HepG2 (cell line): ENCODE data around the gene G6PC3. TPM values are rescaled to one million over a fixed set of nuclear protein-coding genes. Genes with fewer than 3 reads are reported as not detected.

ENCODE experiments used
- ATAC-seq: fragments of 200-7000 bp; cut with Tn5 transposase; 3 replicates; pipeline ENCODE4 v1.9.1; 2020; ENCODE audit warnings: mild to moderate bottlenecking, moderate library complexity
- BruUV-seq: library from RNA; stranded (reverse); fragments of 400-500 nt; replicated peaks from 2 replicates; lab custom pipeline; 2021; lab: Mats Ljungman, UMichigan
- CTCF ChIA-PET: fragments of 300-600 bp; formaldehyde crosslinking; extraction: SDS; loops from one replicate; lab custom pipeline; 2021; ENCODE audit warnings: low total read pairs, inconsistent platforms, low intra/inter-chr PET ratio; lab: Yijun Ruan, JAX
- POLR2A ChIA-PET: fragments of 350-600 bp; sonication (Branson Sonifier 250); formaldehyde crosslinking; loops from one replicate; lab custom pipeline; 2020; ENCODE audit warnings: antibody characterized with exemption, inconsistent platforms; lab: Yijun Ruan, JAX
- DNase-seq: peaks from one replicate; pipeline ENCODE4 v3.0.0-alpha.2; 2015; ENCODE audit warnings: low spot score
- FAIRE-seq: peaks from 3 replicates; lab custom pipeline; 2011; peaks lifted over from hg19 to GRCh38; lab: Jason Lieb, UNC
- H2AFZ ChIP-seq: one replicate; pipeline ENCODE4 v1.6.1; 2011; ENCODE audit warnings: low read length, inconsistent platforms
- H3K27ac ChIP-seq: fragments of 300-600 bp; 3 replicates; pipeline ENCODE4 v1.8.0; 2011; ENCODE audit warnings: mixed run types, mild to moderate bottlenecking, mixed read lengths, low read length, inconsistent platforms; ENCODE audit not compliant: insufficient read depth; ENCODE audit errors: extremely low read length
- H3K27me3 ChIP-seq, 2 experiments: fragments of 200-600 bp in 1 of 2; 2 replicates in 1 of 2; 3 replicates in 1 of 2; pipeline versions ENCODE4 v1.6.0 to v1.8.0; 2011; ENCODE audit warnings: low read length in 2 of 2, mild to moderate bottlenecking in 2 of 2, moderate library complexity in 2 of 2, inconsistent platforms in 1 of 2; ENCODE audit not compliant: insufficient read depth in 2 of 2, control insufficient read depth in 1 of 2
- H3K36me3 ChIP-seq, 2 experiments: fragments of 200-600 bp in 1 of 2; replicated peaks in 1 of 2; 2 replicates in 1 of 2; 3 replicates in 1 of 2; pipeline versions ENCODE4 v1.5.1 to v1.8.0; 2011; ENCODE audit warnings: low read length in 2 of 2, inconsistent platforms in 1 of 2; ENCODE audit not compliant: insufficient read depth in 2 of 2, control insufficient read depth in 1 of 2
- H3K4me1 ChIP-seq: 2 replicates; pipeline ENCODE4 v1.5.1; 2012; ENCODE audit warnings: low read length, inconsistent platforms; ENCODE audit not compliant: insufficient read depth
- H3K4me2 ChIP-seq: 2 replicates; pipeline ENCODE4 v1.6.0; 2011; ENCODE audit warnings: low read depth, low read length, inconsistent platforms
- H3K4me3 ChIP-seq, 3 experiments: fragments of 200-600 bp in 1 of 3; sonication (generic), shearing (Covaris generic) in 1 of 3; replicated peaks in 1 of 3; 2 replicates each; pipeline ENCODE4 v1.5.1; 2011 to 2016; ENCODE audit warnings: low read length in 3 of 3, inconsistent platforms in 2 of 3, low read depth in 2 of 3, mild to moderate bottlenecking in 2 of 3, control low read depth in 1 of 3, mixed read lengths in 1 of 3; ENCODE audit not compliant: insufficient read depth in 1 of 3
- H3K79me2 ChIP-seq: one replicate; pipeline ENCODE4 v1.6.1; 2011; ENCODE audit warnings: low read length, inconsistent platforms; ENCODE audit not compliant: insufficient read depth
- H3K9ac ChIP-seq: 2 replicates; pipeline ENCODE4 v1.6.0; 2011; ENCODE audit warnings: mild to moderate bottlenecking, low read depth, low read length, inconsistent platforms; ENCODE audit not compliant: insufficient read depth
- H3K9me3 ChIP-seq: 2 replicates; pipeline ENCODE4 v1.5.1; 2012; ENCODE audit warnings: mild to moderate bottlenecking, low read length
- H4K20me1 ChIP-seq: 2 replicates; pipeline ENCODE4 v1.6.0; 2011; ENCODE audit warnings: inconsistent platforms, mild to moderate bottlenecking, low read length, moderate library complexity; ENCODE audit not compliant: insufficient read depth
- AGO2 ChIP-seq: fragments of 200-400 bp; formaldehyde crosslinking; optimal IDR thresholded peaks from 2 replicates; pipeline ENCODE3; 2017; ENCODE audit warnings: mild to moderate bottlenecking, low read depth, low read length, moderate library complexity
- MATR3 ChIP-seq: sonication (generic); formaldehyde crosslinking; IDR thresholded peaks from 2 replicates; pipeline ENCODE4 v1.4.0; 2020; ENCODE audit warnings: missing genetic modification reagents
- MEIS1 ChIP-seq: sonication (generic); formaldehyde crosslinking; IDR thresholded peaks from 2 replicates; pipeline ENCODE4 v1.9.0; 2021; ENCODE audit warnings: mild to moderate bottlenecking, missing genetic modification reagents, moderate library complexity, borderline replicate concordance
- MXD3 ChIP-seq: IDR thresholded peaks from 2 replicates; pipeline ENCODE4 v1.6.1; 2016; ENCODE audit warnings: mild to moderate bottlenecking, missing biosample characterization, missing genetic modification reagents
- ONECUT2 ChIP-seq: sonication (generic); formaldehyde crosslinking; IDR thresholded peaks from 2 replicates; pipeline ENCODE4 v1.4.0; 2020; ENCODE audit warnings: missing genetic modification reagents
- POLR2A ChIP-seq, 2 experiments: IDR thresholded peaks; 2 replicates each; pipeline ENCODE4 v1.6.1; 2011; ENCODE audit warnings: low read depth in 2 of 2, low read length in 2 of 2, mild to moderate bottlenecking in 1 of 2, moderate library complexity in 1 of 2; ENCODE audit not compliant: insufficient read depth in 1 of 2
- RBFOX2 ChIP-seq: fragments of 200-400 bp; formaldehyde crosslinking; IDR thresholded peaks from 2 replicates; pipeline ENCODE4 v1.6.1; 2017; ENCODE audit warnings: low read depth, mild to moderate bottlenecking, low read length
- TCF7L2 ChIP-seq: IDR thresholded peaks from 2 replicates; pipeline ENCODE4 v1.6.1; 2011; ENCODE audit warnings: mild to moderate bottlenecking, low read depth, low read length, moderate library complexity
- ZNF274 ChIP-seq: sonication (generic); formaldehyde crosslinking; IDR thresholded peaks from 2 replicates; pipeline ENCODE4 v1.5.1; 2020; ENCODE audit warnings: mild to moderate bottlenecking, missing genetic modification reagents
- ZNF792 ChIP-seq: IDR thresholded peaks from 2 replicates; pipeline ENCODE4 v1.6.1; 2016
- ZSCAN25 ChIP-seq: sonication (generic); formaldehyde crosslinking; IDR thresholded peaks from 2 replicates; pipeline ENCODE4 v1.8.0; 2022; ENCODE audit warnings: mild to moderate bottlenecking, missing genetic modification reagents
- WGBS: methylation state at CpG from one replicate; pipeline ENCODE4 v1.1.6; 2017; ENCODE audit warnings: low lambda C conversion rate; 5-methylcytosine and 5-hydroxymethylcytosine counted together
- in situ Hi-C: cut with HindIII; loops from 2 replicates; pipeline ENCODE4 v1.10.0; 2017; ENCODE audit warnings: low pct_unique_long_range_greater_than_20kb; ENCODE audit not compliant: extremely low pct_ligation_motif_present
- intact Hi-C: fragments of 100-400 bp; cut with micrococcal nuclease; formaldehyde crosslinking; loops from one replicate; pipeline ENCODE4 v1.10.0; 2022; ENCODE audit not compliant: unreplicated experiment
- polyA plus RNA-seq, 8 experiments: library from polyadenylated mRNA; depleted of rRNA in 3 of 8; stranded (reverse) in 7 of 8; unstranded in 1 of 8; fragments of >200 nt; fragmentation: Illumina TruSeq in 4 of 8; extraction: Trizol in 4 of 8; gene quantifications; 2 replicates each; pipeline versions ENCODE4 v1.2.1 to v1.2.3, GENCODE V29; 2011 to 2016; ENCODE audit warnings: low read depth in 4 of 8, missing spikeins in 1 of 8, mixed read lengths in 1 of 8; ENCODE audit not compliant: insufficient read depth in 1 of 8
- total RNA-seq, 5 experiments: library from RNA; depleted of rRNA; stranded (reverse); fragments of >200 nt; fragmentation: Illumina TruSeq; extraction: Trizol; gene quantifications; 2 replicates each; pipeline ENCODE4 v1.2.3, GENCODE V29; 2016; ENCODE audit warnings: low read depth in 1 of 5

The G6PC3 gene
- total and polyA plus RNA-seq, 2 of the 13 experiments (the other 11 are each of a cell fraction or from before 2014, with no cell fraction given): 38.5 to 75.8 TPM

- ATAC-seq (no peak), FAIRE-seq (no peak)
- 98% methylated on average over 8 of the region's 19 CpGs for WGBS
- no peak overlapping the region for H3K4me3 ChIP-seq
- H3K4me1 ChIP-seq: peaks cover 25% of the 10 kb centered on the region
- POLR2A ChIA-PET: interaction anchor here (1.0 to 2.6 kb wide), 2 partner anchors 9 to 18 kb away, joined by 4 to 8 read pairs; no protein-coding TSS in a partner anchor
- CTCF ChIA-PET: no interaction called here
- H3K4me2 ChIP-seq: no peak overlapping the region
- H3K9me3 ChIP-seq: no peaks in the 10 kb centered on the region
- H4K20me1 ChIP-seq: no peaks in the 10 kb centered on the region
- H3K36me3 ChIP-seq: peaks cover 28 to 66% of the 10 kb centered on the region in 2 experiments
- peak in 1 of 2 experiments; percentile 25; a peak in 1 of 4 replicates for TF ChIP-seq POLR2A (IDR thresholded peaks at IDR 0.05; ENCODE audit: insufficient read depth in 1 of 2, low read depth in 2 of 2, low read length in 2 of 2)
- TF ChIP-seq RBFOX2: peak; percentile 43; the same call in 1 of the 2 replicates
- TF ChIP-seq AGO2: peak; percentile 88
- no peak for TF ChIP-seq ONECUT2 (CRISPR knock-in tag)
- TF ChIP-seq TCF7L2: no peak
- TF ChIP-seq MEIS1 (CRISPR knock-in tag): no peak
- peak; percentile 73; the same call in 1 of the 2 replicates for TF ChIP-seq ZSCAN25 (CRISPR knock-in tag)
- TF ChIP-seq MATR3 (CRISPR knock-in tag): 0 out of 2 replicates have a peak, but pooled peaks have one; percentile 70
- no peak for TF ChIP-seq ZNF792 (CRISPR knock-in tag)
- peak; percentile 43; the same call in 1 of the 2 replicates for TF ChIP-seq ZNF274
- TF ChIP-seq MXD3 (CRISPR knock-in tag): 0 out of 2 replicates have a peak, but pooled peaks have one; percentile 18
- TF ChIP-seq, all 625 proteins: peak for 7
- Histone ChIP-seq H3K27ac (no peak overlapping the region), H2AFZ (no peak overlapping the region), H3K9ac (no peak overlapping the region), H3K27me3 (no peaks in the 10 kb centered on the region), H3K79me2 (no peaks in the 10 kb centered on the region)
- intact Hi-C loops (no loop called here), in situ Hi-C loops (no loop called here)
- BruUV-seq: no TSS peak
- DNase-seq: no peak
Observed at GRCh38 chr17:44078412-44078811, 7.9 kb downstream of the G6PC3 start.
